ENCODE measurements around the gene SPG7. TPM values are rescaled to one million over a fixed set of nuclear protein-coding genes. Genes with fewer than 3 reads are reported as not detected.
A peak's percentile ranks its signal among the peaks of the same experiment; 100 is the strongest.

SPG7 gene
- total RNA-seq, 1 experiment from 2014 or later: 82.4 TPM

DNA sequence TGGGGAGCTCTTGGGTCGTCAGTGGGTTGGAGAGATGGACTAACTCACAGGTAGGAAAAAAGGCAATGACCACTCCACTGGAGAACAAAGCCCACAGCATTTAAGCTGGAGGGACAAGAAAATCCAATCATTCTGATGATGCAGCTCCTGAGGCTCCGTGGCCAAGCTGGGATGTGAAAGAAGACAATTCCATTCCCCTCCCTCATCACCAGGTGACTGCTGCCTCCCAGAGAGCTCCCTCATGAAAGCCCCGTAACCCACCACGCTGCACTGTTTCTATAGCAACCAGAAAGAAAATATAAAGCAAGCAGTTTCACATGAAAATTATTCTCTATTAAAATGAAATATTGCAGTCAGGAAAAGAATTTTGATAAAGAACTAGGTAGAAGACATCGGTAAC lies 33.1 kb upstream of the SPG7 start:
- no peak for DNase-seq (ENCODE audit: unreplicated experiment)
- H3K27ac Mint-ChIP-seq (ENCODE audit: low read depth, unreplicated experiment): peak overlapping the region; percentile 29
- intact Hi-C loops (cut with micrococcal nuclease): no loop called here
- TF ChIP-seq, protein P1, sequence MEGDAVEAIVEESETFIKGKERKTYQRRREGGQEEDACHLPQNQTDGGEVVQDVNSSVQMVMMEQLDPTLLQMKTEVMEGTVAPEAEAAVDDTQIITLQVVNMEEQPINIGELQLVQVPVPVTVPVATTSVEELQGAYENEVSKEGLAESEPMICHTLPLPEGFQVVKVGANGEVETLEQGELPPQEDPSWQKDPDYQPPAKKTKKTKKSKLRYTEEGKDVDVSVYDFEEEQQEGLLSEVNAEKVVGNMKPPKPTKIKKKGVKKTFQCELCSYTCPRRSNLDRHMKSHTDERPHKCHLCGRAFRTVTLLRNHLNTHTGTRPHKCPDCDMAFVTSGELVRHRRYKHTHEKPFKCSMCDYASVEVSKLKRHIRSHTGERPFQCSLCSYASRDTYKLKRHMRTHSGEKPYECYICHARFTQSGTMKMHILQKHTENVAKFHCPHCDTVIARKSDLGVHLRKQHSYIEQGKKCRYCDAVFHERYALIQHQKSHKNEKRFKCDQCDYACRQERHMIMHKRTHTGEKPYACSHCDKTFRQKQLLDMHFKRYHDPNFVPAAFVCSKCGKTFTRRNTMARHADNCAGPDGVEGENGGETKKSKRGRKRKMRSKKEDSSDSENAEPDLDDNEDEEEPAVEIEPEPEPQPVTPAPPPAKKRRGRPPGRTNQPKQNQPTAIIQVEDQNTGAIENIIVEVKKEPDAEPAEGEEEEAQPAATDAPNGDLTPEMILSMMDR (IDR thresholded peaks at IDR 0.05; ENCODE audit: unreplicated experiment): no peak
- BruUV-seq (replicated peaks): no TSS peak
- peaks cover 65% of the 10 kb centered on the region for H3K4me1 Mint-ChIP-seq (ENCODE audit: insufficient read depth, unreplicated experiment)
- POLR2A ChIA-PET: interaction anchor here (0.7 to 2.4 kb wide), 13 partner anchors 14 to 113 kb away, joined by 3 to 13 read pairs (median 5); no protein-coding TSS in a partner anchor
- CTCF ChIA-PET: interaction anchor here (0.5 to 1.5 kb wide), 4 partner anchors 9 to 30 kb away, joined by 3 to 9 read pairs (median 5); no protein-coding TSS in a partner anchor
- no peak overlapping the region for H3K4me3 Mint-ChIP-seq (ENCODE audit: unreplicated experiment)
- no peaks in the 10 kb centered on the region for H3K9me3 Mint-ChIP-seq (ENCODE audit: unreplicated experiment)
- peaks cover 8% of the 10 kb centered on the region for H3K36me3 Mint-ChIP-seq (ENCODE audit: insufficient read depth, unreplicated experiment)
- H3K27me3 Mint-ChIP-seq (ENCODE audit: insufficient read depth, unreplicated experiment): no peaks in the 10 kb centered on the region

DNA sequence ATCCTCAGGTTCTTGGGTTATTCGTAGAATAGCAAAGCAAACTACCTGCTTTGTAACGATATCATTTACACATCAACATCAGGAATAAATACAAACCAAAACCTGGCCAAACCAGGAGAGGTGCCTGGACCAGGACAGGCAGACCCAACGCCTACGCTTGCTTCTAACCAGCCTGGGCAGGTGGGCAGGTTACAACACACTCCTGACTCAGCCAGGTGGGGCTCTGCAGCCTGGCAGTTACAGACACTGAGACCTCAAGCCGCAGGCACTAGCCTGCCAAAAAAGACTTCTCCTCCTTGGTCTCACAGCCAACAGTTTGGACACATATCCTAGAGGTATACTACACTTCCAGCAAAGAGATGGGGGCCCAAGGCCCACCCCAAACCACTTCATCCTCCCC lies 31.8 kb upstream of the SPG7 start:
- intact Hi-C loops (cut with micrococcal nuclease): no loop called here
- POLR2A ChIA-PET: interaction anchor here (0.7 to 4.0 kb wide), 12 partner anchors 9 to 790 kb away, joined by 3 to 40 read pairs (median 6); partner anchors contain the start of gene SPG7
- peak; percentile 93 for DNase-seq (ENCODE audit: unreplicated experiment)
- CTCF ChIA-PET: interaction anchor here (0.5 to 1.5 kb wide), 7 partner anchors 16 to 233 kb away, joined by 3 to 6 read pairs (median 4); no protein-coding TSS in a partner anchor
- TF ChIP-seq, protein P1 (IDR thresholded peaks at IDR 0.05; ENCODE audit: unreplicated experiment): no peak
- Mint-ChIP-seq H3K27me3 (ENCODE audit: insufficient read depth, unreplicated experiment) (no peaks in the 10 kb centered on the region), H3K27ac (ENCODE audit: low read depth, unreplicated experiment) (peak overlapping the region; percentile 29), H3K4me3 (ENCODE audit: unreplicated experiment) (peak overlapping the region; percentile 46), H3K9me3 (ENCODE audit: unreplicated experiment) (no peaks in the 10 kb centered on the region), H3K4me1 (ENCODE audit: insufficient read depth, unreplicated experiment) (peaks cover 72% of the 10 kb centered on the region), H3K36me3 (ENCODE audit: insufficient read depth, unreplicated experiment) (peaks cover 8% of the 10 kb centered on the region)
- BruUV-seq (replicated peaks): no TSS peak

DNA sequence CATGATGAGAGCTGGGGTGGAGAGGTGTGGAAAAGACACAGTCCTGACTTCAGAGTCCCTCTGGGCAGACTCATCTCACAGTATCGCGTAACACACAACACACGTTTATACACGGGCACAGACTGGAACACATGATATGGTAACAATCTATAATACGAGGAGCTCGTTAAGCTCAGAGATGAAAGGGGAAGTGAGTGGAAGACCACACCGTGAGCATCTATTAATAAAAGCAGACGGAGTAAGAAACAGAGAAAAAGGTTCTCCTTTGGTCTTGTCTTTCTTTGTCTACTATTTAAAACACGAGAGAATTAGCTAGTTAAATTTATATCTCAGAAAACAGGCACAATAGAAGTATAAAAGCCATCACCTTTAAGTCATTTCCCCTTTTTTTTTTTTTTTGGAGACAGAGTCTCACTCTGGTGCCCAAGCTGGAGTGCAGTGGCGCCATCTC lies 31.4 kb upstream of the SPG7 start:
- ChIA-PET CTCF (interaction anchor here (0.5 to 1.5 kb wide), 9 partner anchors 17 to 234 kb away, joined by 3 to 6 read pairs (median 4); no protein-coding TSS in a partner anchor), POLR2A (interaction anchor here (0.6 to 4.0 kb wide), 20 partner anchors 9 to 790 kb away, joined by 3 to 40 read pairs (median 4); partner anchors contain the start of genes SPG7 and ZNF778)
- intact Hi-C loops (cut with micrococcal nuclease): no loop called here
- H3K27me3 Mint-ChIP-seq (ENCODE audit: insufficient read depth, unreplicated experiment): no peaks in the 10 kb centered on the region
- no peak for DNase-seq (ENCODE audit: unreplicated experiment)
- BruUV-seq (replicated peaks): TSS peak; percentile 71
- TF ChIP-seq, protein P1 (IDR thresholded peaks at IDR 0.05; ENCODE audit: unreplicated experiment): no peak
- H3K36me3 Mint-ChIP-seq (ENCODE audit: insufficient read depth, unreplicated experiment): peaks cover 8% of the 10 kb centered on the region
- peak overlapping the region; percentile 46 for H3K4me3 Mint-ChIP-seq (ENCODE audit: unreplicated experiment)
- peaks cover 74% of the 10 kb centered on the region for H3K4me1 Mint-ChIP-seq (ENCODE audit: insufficient read depth, unreplicated experiment)
- H3K9me3 Mint-ChIP-seq (ENCODE audit: unreplicated experiment): no peaks in the 10 kb centered on the region
- H3K27ac Mint-ChIP-seq (ENCODE audit: low read depth, unreplicated experiment): peak overlapping the region; percentile 29

DNA sequence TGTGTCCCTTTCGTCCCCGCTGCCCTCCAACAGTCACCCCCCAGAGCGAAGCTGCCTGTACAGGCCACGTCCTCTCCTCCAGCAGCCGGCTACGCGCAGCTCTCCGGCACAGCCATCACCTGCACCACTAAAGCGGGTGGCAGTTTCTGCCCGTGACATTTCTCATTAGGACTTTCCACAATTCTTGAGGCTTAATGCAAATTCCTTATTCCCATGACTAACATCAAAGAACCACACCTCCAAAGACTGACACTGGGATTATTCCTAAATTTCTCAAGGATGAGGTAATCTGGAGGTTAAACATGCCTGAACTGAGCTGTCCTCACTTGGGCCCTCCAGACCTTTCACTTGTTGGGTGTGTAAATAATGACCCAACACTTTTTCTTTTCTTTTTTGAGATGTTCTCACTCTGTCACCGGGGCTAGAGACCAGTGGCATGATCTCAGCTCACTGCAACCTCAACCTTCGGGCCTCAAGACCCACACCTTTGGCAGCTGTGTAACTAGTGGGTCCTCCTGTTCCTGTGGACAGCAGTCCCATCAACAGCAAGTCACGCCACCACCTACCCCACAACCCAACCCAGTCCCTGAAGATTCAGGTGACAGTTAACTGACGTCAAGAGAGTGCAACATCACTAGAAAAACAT lies 29.5 kb upstream of the SPG7 start:
- CTCF ChIA-PET: interaction anchor here (0.7 kb wide), 1 partner anchor 319 kb away, joined by 3 read pairs; no protein-coding TSS in a partner anchor
- Mint-ChIP-seq H3K27me3 (ENCODE audit: insufficient read depth, unreplicated experiment) (no peaks in the 10 kb centered on the region), H3K4me3 (ENCODE audit: unreplicated experiment) (peak overlapping the region; percentile 61), H3K9me3 (ENCODE audit: unreplicated experiment) (no peaks in the 10 kb centered on the region), H3K4me1 (ENCODE audit: insufficient read depth, unreplicated experiment) (peaks cover 64% of the 10 kb centered on the region), H3K27ac (ENCODE audit: low read depth, unreplicated experiment) (peak overlapping the region; percentile 89), H3K36me3 (ENCODE audit: insufficient read depth, unreplicated experiment) (peaks cover 13% of the 10 kb centered on the region)
- BruUV-seq (replicated peaks): no TSS peak
- intact Hi-C loops (cut with micrococcal nuclease): no loop called here
- TF ChIP-seq, protein P1 (IDR thresholded peaks at IDR 0.05; ENCODE audit: unreplicated experiment): no peak
- peak; percentile 80 for DNase-seq (ENCODE audit: unreplicated experiment)
- POLR2A ChIA-PET: interaction anchor here (0.6 to 4.0 kb wide), 11 partner anchors 10 to 118 kb away, joined by 3 to 40 read pairs (median 5); no protein-coding TSS in a partner anchor
